ENCODE results near the gene IFIT3.

Gene IFIT3

GRCh38 chr10:89377705-89378637, 50.2 kb downstream of the IFIT3 start, which contains the start of gene IFIT1B:
Gene IFIT1B (plus strand): TSS chr10:89378056. CDS start chr10:89378136, 80 bp downstream.
- H3K4me3 ChIP-seq (ENCODE audit: low read depth, low read length): no peak within 1 kb of the TSS
- DNase-seq (ENCODE audit: low read depth): no peak

GRCh38 chr10:89379103-89379502, 51.3 kb downstream of the IFIT3 start:
- H3K4me3 ChIP-seq (ENCODE audit: low read depth, low read length): no peak overlapping the region
- DNase-seq (ENCODE audit: low read depth): no peak

DNA sequence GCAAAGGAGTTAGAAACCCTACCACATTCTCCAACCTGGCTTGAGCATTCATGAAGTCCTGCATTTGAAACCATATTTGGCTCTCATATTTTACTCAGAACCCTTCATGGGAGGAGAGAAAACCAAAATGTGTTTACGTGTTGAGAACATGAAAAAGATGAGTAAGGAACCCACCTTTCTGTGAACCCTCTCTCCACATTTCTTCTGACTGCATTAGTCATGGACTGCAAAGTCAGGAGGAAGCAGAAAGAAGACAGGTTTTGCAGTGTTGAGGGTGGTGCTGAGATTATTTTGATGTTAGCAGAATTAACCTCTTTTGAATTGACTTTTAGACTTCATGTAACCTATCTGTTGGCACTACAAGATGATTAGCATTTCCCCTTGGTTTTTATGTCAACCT, 55.0 kb downstream of the IFIT3 start:
- H3K4me3 ChIP-seq (ENCODE audit: low read depth, low read length): no peak overlapping the region
- DNase-seq (ENCODE audit: low read depth): no peak

DNA sequence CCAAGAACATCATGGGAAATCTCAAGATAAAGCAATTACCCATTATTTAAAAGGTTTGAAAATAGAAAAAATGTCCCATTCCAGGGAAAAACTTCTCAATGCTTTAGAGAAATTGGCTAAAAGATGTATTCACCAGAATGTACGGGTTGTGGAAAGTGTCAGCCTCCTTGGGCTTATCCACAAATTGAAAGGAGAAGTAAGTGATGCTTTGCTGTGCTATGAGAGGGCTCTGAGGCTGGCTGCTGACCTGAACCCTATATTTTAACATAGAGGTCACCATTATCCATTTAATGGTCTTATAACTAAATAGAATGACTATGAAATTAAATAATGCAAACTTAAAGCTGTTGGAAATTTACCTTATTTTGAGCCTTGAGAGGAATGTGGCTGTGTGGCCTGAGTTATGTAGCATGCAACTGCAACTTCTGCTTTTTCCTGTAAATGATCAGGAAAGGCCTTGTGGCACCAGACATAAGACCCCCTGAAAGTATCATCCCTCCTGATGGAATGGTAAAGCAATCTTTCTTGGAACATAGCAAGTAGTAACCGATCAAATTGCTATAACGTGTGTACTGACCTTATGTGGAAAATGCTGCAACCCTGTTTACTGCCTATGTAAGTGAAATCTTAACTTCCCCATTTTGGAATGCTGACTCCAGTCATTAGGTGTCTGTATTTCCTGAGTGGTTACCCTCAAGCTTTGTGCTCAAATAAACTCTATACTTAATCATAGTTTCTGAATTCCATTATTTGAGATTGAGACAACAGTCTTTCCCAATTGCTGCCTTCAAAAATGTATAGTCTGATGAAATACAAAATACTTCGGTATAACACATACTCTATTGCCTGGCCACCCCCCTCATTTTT, 56.9 kb downstream of the IFIT3 start:
- no peak for DNase-seq (ENCODE audit: low read depth)
- no peak overlapping the region for H3K4me3 ChIP-seq (ENCODE audit: low read depth, low read length)

DNA sequence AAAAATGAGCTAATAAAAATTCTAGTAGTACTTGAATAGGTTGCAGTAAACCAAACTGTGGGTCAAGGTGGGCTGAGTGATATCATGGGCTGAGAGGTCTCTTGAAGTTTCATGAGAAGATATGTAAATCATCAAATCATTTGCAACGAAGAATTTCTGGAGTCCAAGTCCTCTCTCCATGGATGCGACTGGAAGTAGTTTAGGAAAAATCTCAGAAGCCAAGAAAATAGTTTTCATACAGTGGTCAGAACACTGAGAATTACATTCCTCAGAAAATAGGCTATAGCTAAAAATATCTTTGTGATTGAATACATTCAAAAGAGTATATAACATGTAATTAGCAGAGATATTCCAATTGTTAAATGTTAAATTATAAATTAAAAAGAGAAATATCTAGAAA, 61.0 kb downstream of the IFIT3 start:
- DNase-seq (ENCODE audit: low read depth): no peak
- no peak overlapping the region for H3K4me3 ChIP-seq (ENCODE audit: low read depth, low read length)

GRCh38 chr10:89389254-89389653, 61.5 kb downstream of the IFIT3 start:
- H3K4me3 ChIP-seq (ENCODE audit: low read depth, low read length): no peak overlapping the region
- DNase-seq (ENCODE audit: low read depth): no peak
